ENCODE data around the gene LYRM1. TPM values are rescaled to one million over a fixed set of nuclear protein-coding genes. Genes with fewer than 3 reads are reported as not detected.

Gene LYRM1
- total and polyA plus RNA-seq, 8 donors = 28.0 to 36.3 (median 29.6) TPM

- intact Hi-C loops (cut with DNase I) = no loop called here
- no peaks in the 10 kb centered on the region for H3K9me3 ChIP-seq
- DNase-seq (no peak), ATAC-seq (no peak)
- no peak for TF ChIP-seq CTCF (IDR thresholded peaks at IDR 0.05)
- H3K36me3 ChIP-seq = peaks cover 0 to 31% of the 10 kb centered on the region in 2 donors
- H3K4me3 ChIP-seq = peak overlapping the region in 1 of 2 donors; percentile 64
- peaks cover 25 to 69% of the 10 kb centered on the region in 2 donors for H3K4me1 ChIP-seq
- no peaks in the 10 kb centered on the region for H3K27me3 ChIP-seq
- peak overlapping the region in 1 of 2 donors; percentile 97 for H3K27ac ChIP-seq
Measured at GRCh38 chr16:20897922-20898321, 2.6 kb upstream of the LYRM1 start.

DNA sequence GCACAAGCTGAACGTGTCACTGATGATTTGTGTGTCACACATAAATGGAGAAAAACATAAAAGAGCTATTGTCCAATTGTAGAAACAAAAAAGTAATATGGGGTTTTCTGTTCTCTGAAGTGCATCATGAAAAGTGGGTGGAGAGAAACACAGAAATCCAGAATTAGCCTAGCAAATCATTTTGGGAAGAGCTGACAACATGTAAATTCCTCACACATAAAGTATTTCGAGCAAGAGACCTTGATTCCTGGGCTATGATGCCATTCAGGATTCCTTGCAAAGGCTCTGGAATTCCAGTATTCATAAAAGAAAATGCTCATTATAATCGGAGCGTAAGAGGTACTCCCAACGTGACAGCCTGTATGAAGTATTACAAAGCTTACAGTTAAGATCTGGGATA lies 1.5 kb upstream of the LYRM1 start:
- H3K4me1 ChIP-seq = peaks cover 29 to 74% of the 10 kb centered on the region in 2 donors
- peak overlapping the region; percentile 64 to 68 for H3K4me3 ChIP-seq
- peak in 1 of 4 donors; percentile 25 for DNase-seq
- intact Hi-C loops (cut with DNase I) = no loop called here
- H3K27ac ChIP-seq = peak overlapping the region; percentile 97 to 98
- TF ChIP-seq CTCF (IDR thresholded peaks at IDR 0.05) = no peak
- ATAC-seq = no peak
- no peaks in the 10 kb centered on the region for H3K27me3 ChIP-seq
- H3K9me3 ChIP-seq = no peaks in the 10 kb centered on the region
- H3K36me3 ChIP-seq = peaks cover 0 to 19% of the 10 kb centered on the region in 2 donors

DNA sequence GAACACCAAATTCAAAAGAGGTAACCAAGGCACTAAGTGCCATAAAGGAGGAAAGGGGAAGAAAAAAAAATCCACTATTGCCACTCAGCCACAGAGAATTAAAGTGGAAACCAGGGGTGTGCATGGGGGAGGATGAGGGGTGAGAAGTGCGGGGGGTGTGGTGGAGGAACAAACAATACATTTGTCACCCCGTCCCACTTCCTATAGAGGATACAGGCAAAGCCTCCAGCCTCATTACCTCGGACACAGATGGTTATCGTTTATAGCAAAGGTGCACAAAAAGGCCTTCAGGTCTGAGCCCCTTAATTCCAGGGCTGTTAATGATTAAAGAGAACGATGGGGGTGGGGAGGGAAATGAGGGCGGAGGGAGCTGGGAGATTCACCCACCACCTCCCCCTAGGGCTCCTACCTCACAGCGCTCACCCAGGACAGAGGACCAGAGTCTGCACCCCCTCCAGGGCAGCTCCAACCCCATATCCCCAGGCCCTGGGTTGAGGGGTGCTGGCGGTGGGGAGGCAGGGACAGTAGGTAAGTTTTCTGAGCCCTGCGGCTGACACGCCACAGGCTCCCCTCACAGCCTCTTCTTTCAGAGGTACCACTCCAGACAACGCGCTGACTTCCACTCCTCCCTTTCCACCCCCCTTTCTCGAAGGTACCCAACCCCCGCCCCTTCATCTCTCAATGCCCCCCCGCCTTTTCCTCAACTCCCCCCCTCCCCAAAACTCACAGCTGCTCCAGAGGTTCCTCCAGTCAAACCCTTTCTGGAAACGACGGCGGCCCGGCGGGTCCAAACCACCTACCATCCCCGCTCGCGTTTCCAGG lies 883 bp upstream of the LYRM1 start:
- H3K36me3 ChIP-seq = peaks cover 0 to 13% of the 10 kb centered on the region in 2 donors
- H3K9me3 ChIP-seq = no peaks in the 10 kb centered on the region
- ATAC-seq (peak; percentile 1), DNase-seq (peak in 2 of 4 donors; percentile 50 to 79)
- H3K27ac ChIP-seq = peak overlapping the region; percentile 97 to 98
- TF ChIP-seq CTCF (IDR thresholded peaks at IDR 0.05) = no peak
- H3K4me3 ChIP-seq = peak overlapping the region; percentile 64 to 68
- H3K4me1 ChIP-seq = peaks cover 30 to 78% of the 10 kb centered on the region in 2 donors
- intact Hi-C loops (cut with DNase I) = no loop called here
- no peaks in the 10 kb centered on the region for H3K27me3 ChIP-seq

GRCh38 chr16:20901068-20901435 lies 481 bp downstream of the LYRM1 start:
- Histone ChIP-seq H3K27me3 (no peaks in the 10 kb centered on the region), H3K4me1 (peaks cover 43 to 82% of the 10 kb centered on the region in 2 donors), H3K4me3 (peak overlapping the region; percentile 64 to 68), H3K36me3 (peaks cover 0 to 4% of the 10 kb centered on the region in 2 donors), H3K9me3 (no peaks in the 10 kb centered on the region), H3K27ac (peak overlapping the region; percentile 97 to 98)
- no peak for TF ChIP-seq CTCF (IDR thresholded peaks at IDR 0.05)
- no peak for DNase-seq
- peak; percentile 2 for ATAC-seq
- intact Hi-C loops (cut with DNase I) = no loop called here

DNA sequence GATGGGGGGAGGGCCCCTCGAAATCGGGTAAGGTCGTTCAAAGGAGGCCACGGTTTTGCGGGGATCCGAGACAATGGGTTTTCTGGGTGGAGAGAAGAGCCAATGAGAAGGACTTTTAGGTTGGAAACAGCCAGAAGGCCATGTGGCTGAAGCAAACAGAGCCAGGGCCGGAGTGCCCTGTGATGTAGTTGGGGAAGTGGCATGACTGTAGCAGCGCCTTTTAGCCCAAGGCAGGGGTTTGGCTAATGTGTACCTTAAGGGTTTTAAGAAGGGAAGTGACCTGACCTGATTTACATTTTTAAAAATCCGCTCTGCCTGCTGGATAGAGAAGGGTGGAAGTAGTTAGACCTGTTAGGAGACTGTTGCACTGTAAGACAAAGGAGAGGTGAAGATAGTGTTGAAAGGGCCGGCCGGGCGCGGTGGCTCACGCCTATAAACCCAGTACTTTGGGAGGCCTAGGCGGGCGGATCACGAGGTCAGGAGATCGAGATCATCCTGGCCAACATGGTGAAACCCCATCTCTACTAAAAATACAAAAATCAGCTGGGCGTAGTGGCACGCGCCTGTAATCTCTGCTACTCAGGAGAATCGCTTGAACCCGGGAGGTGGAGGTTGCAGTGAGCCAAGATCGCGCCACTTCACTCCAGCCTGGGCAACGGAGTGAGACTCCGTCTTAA lies 1.0 kb downstream of the LYRM1 start:
- peaks cover 49 to 82% of the 10 kb centered on the region in 2 donors for H3K4me1 ChIP-seq
- peak overlapping the region; percentile 64 to 68 for H3K4me3 ChIP-seq
- ATAC-seq (peak; percentile 52), DNase-seq (peak; percentile 61 to 84 (median 80))
- H3K36me3 ChIP-seq = no peaks in the 10 kb centered on the region
- H3K27ac ChIP-seq = peak overlapping the region; percentile 97 to 98
- no peaks in the 10 kb centered on the region for H3K9me3 ChIP-seq
- TF ChIP-seq CTCF (IDR thresholded peaks at IDR 0.05) = no peak
- no peaks in the 10 kb centered on the region for H3K27me3 ChIP-seq
- intact Hi-C loops (cut with DNase I) = no loop called here
